ENCODE measurements around the gene MYLK3.

The MYLK3 gene

DNA sequence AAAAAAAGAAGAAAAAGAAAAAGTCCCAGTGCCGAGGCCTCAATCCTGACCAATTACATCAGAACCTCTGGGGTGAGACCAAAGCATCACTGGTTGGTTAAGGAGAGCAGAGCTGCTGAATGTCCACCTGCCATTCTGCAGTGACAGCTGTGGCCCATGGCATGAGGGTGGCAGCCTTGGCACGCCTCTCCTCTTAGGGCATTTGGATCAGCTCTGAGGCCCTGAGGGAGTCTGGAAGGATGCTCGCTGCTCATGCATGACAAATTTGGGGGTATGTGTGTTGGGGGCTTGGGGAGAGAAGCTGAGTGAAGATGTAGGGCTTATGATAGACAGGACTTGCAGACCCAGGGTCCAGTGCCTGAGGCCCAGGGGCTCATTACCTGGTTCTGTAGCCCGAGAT lies 26.3 kb downstream of the MYLK3 start:
- no peak for DNase-seq

DNA sequence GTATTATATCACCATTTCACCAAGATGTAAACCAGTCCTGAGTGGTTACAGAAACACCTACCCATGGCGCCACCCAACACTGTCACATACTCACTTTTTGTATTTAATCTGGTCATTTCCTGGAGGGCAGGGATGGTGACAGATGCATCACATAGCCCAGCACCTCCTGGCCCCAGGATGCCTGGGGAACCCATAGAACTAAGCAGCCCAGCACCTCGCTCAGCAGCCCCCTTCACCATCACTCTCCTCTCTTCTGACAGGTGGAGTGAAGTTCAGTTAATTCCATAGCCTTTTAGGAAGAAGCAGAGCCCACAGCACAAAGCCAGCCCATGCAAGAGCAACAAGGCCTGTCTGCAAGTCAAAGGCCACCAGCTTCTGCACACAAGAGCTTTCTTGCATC lies 27.5 kb downstream of the MYLK3 start:
- no peak for DNase-seq

DNA sequence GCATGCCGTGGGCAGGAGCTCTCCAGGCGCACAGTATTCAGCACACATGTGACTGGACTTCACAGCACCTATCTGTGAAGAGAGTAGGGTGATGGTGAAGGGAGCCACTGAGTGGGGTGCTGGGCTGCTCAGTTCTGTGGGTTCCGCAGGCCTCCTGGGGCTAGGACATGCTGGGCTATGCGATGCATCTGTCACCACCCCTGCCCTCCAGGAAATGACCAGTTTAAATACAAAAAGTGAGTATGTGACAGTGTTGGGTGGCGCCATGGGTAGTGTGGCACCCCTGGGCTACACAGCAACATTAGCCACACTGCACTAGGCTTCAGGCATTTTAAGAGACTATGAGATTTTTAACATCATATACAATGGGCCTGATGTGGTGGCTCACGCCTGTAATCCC lies 28.6 kb downstream of the MYLK3 start:
- no peak for DNase-seq

DNA sequence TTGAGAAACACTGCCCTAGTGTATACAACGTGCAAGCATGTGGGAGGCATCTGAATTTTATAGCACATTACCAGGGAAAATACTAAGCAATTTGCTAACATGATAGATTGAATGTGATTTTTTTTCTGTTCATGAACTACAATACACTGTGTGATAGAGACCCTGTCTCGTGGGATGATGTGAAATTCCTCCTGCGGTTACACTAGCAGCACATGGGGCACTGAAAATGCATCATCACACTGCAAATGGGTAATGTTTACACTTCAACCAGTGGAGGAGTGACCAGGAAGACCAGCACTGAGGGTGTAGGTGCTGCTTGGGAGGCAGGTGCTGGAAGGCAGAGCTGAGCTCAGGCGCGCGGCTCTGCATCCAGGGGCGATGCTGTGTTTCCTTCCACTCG lies 29.9 kb downstream of the MYLK3 start:
- DNase-seq, result no peak

DNA sequence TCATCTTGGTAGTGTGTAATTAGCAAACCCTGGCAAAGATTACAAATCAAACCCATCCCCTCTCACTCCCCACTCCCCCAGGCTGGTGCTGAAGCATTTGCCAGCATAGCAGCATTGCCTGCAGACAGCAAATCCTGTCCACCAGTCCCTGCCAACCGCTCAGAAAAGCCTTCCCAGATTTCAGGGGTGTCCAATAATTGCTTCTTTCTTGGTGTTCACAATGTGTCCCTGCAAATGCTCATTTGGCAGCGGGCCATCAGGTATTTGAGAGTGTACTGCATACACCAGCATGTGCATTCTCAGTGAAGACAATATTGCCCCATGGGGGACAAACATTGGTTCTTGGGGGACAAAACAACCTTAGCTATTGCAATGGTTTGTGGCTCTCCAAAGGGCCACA lies 30.5 kb downstream of the MYLK3 start:
- no peak for DNase-seq

DNA sequence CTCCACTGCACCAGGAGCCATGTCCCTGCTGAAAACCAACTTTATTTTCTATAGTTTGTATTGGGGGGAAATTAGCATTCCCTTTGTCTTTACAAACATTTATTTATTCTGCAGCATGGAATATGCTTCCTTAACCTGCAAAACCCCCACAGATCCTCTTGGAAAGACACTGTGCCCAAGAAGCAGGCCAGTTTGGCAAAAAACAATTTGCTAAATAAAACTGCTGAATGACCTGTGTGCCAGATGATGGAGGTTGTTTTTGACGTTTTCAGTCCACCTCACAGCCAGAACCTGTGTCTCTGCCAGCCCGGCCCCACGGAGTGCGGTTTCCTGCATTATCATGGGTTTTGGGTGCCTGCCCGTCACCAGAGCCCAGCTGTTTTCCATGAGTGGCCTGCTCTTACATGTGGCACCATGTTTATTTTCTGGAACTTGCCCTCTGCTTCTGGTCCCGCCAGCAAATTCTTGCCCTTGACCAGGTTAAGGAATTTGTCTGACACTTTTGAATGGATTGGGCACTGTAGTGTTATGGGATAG lies 32.3 kb downstream of the MYLK3 start:
- no peak for DNase-seq

DNA sequence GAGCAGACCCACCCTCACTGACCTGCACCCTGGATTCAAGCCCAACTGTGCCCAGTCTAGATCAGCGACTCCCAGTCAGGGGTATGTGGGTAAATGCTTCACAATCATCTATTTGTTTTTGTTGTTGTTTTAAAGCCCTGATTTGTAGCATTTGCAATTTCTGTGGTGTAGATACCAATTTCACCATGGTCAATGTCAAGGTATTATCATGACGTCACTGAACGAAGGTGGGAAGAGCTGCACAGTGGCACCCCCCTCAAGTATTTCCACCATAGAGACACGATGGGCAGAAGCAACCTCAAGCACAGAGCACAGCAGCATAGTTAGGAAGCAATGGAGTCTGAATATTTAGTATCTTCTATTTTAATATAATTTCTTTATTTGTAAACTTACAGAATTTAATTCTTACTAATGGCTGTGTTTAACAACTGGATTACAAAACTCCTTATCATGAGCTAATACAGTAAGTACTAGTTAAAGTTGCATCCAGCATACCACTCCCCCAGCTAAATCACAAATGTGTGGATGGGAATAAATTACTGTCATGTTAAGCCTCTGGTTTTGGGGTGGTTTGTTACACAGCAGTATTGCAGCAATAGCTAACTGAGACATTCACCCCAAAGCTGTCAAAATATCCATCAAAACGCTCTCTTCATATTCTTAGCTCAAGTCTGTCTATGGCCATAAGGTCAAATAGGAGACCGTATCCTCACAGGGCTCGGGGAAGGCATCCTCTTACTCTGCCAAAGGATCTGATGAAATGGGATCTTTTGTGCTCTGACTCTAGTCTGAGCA lies 33.1 kb downstream of the MYLK3 start:
- DNase-seq, result no peak

DNA sequence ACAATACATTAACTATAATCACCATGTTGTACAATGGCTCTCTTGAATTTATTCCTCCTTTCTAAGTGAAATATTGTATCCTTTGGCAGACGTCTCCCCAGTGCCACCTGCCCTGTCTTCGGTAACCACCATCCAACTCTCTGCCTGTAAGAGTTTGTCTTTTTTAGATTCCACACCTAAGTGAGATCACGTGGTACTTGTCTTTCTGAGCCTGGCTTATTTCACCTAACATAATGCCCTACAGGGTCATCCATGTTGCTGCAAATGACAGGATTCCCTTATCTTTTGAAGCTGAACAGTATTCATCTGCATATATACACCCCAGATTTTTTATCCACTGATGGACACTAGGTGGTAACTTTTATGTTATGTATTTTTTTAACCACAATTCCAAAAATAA lies 34.5 kb downstream of the MYLK3 start:
- DNase-seq, result no peak

DNA sequence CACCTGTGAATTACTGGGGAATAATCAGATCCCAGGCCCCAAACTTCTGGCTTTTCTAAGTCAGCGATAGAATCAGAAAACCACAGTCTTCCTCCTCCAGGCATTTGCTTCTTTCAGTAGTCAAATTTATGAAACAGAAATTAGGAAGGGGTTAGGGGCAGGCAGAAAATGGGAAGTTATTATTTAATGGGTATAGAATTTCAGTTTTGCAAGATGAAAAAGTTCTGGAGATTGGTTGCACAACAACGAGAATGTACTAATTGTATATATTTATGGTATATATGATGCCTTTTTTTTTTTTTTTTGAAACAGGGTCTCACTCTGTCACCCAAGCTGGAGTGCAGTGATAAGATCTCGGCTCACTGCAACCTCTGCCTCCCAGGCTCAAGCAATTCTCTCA lies 35.2 kb downstream of the MYLK3 start:
- peak; percentile 48 to 81 for DNase-seq

DNA sequence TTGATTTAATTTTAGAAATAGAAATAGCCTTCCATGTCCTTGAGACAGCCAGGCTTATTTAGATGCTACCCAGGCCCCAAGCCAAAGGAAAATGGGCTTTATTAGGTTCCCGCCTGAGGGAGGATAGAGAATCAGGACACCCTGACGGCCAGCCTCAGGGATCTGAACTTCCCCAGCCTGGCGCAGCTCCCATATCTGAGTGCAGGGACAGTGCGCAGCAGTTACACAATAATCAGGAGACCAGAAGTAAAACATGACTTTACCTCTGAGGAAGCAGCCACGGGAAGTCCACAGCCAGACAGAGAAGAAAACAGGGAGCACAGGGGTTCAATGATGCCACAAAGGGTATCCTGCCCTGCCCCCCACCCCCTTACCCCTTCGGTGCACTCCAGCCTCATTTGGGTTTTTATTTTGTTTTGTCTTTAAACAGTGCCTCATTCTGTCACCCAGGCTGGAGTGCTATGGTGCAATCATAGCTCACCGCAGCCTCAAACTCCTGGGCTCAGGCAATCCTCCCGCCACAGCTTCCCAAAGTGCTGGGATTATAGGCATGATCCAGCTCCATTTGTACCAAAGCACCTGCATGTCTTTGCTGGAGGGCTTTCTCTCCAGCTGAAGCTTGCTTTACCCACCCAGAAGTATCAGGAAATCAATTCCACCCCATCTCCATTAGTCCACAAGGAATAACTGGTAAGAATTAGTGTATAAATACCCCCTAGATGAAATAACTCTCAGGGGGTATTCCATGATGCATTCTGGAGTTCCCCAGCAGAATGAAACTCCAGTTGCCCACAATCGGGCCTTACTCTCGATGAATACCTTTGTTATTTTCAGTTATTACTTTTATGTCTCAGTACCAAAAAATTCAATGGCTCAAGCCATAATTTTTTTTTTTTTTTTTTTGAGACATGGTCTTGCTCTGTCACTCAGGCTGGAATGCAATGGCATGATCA lies 36.8 kb downstream of the MYLK3 start:
- DNase-seq, result peak in 1 of 2 experiments; percentile 16

DNA sequence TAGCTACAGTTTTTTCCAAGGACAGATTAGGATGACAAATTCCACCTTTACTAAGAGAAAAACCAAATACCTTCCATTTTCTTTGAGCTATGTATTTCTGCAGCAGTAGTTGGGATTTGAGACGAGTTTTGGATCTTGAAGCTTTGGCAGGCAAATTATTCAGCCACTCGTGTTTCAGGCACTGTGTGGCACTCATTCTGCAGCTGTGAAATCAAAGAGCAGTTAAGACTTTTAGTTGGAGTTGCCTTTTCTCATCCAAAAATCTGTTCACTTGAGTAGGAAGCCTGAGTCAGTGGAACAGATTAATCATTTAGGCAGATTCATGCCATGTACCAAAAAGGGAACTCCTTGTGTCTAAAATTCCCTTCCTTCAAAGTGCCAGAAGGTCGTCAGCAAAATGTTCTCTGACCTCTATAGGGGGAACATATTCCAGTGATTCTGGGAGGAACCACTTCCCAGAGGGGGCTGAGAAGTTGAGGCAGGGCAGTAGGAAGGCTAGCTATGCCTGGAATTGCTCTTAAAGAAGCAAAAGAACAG lies 38.6 kb downstream of the MYLK3 start:
- no peak for DNase-seq

DNA sequence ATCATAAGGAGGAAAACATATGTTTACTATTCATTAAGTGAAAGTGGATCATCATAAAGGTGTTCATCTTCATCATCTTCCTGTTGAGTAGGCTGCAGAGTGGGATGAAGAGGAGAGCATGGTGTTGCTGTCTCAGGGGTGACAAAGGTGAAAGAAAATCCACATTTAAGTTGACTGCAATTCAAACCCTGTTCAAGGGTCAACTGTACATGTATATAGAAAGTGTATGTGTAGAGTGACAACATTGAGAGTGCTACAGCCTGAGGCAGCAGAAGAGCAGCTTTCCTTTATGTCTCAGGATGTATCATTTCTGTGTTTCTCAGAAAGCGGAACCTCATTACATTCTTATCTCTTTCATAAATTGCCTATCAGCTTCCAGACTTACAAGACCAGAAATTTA lies 41.5 kb downstream of the MYLK3 start:
- no peak for DNase-seq

DNA sequence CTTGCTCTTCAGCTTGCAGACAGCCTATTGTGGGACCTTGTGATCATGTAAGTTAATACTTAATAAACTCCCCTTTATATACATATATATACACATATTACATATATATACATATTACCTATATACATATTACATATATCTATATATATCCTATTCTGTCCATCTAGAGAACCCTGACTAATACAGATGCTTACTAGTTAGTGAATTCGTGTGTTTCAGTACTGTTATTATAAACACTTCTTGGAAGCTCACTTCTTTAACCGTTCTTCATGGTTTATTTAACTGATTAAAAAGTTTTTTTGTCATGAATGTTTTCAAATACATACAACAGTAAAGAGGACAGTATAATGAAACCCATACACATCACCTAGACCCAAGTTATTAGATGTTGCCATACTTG lies 46.1 kb downstream of the MYLK3 start:
- no peak for DNase-seq

DNA sequence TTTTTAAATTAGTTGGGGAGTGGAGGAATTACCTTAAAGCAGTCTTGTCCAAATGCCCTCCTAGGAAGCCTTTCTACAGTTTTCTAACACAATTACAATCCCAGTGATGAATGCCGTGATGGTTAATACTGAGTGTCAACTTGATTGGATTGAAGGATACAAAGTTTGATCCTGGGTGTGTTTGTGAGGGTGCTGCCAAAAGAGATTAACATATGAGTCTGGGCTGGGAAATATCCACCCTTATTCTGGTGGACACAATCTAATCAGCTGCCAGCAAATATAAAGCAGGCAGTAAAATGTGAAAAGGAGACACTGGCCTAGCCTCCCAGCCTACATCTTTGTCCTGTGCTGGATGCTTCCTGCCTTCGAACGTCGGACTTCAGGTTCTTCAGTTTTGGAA lies 46.5 kb downstream of the MYLK3 start:
- DNase-seq, result no peak

DNA sequence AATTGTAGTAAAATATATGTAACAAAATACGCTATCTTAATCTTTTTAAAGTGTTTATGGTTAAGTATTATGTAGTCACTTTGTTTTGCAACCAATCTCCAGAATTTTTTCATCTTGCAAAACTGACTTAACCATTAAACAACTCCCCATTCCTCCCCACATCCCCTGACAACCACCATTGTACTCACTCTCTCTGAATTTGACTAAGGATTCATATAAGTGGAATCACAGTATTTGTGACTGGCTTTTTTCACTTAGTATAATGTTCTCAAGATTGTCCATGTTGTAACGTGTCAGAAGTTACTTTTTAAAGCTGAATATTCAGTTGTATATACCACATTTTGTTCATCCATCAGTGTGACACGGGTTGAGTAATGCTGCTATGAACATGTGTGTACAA lies 48.1 kb downstream of the MYLK3 start:
- no peak for DNase-seq

DNA sequence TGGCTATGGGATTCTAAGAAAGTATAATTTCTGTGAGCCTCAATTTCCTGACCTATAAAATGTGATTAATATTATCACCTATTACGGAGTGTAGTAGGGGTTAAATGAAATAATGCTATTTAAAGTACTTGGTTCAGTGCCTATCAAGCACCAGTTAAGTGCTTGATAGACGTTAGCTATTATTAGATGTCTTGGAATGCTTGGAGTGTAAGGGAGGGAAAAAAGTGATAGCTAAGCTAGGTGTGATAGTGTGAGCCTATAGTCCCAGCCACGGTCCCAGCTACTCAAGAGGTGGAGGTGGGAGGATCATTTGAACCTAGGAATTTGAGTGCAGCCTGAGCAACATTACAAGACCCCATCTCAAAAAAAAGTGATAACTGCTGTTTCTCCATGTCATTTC lies 51.2 kb downstream of the MYLK3 start:
- no peak for DNase-seq

DNA sequence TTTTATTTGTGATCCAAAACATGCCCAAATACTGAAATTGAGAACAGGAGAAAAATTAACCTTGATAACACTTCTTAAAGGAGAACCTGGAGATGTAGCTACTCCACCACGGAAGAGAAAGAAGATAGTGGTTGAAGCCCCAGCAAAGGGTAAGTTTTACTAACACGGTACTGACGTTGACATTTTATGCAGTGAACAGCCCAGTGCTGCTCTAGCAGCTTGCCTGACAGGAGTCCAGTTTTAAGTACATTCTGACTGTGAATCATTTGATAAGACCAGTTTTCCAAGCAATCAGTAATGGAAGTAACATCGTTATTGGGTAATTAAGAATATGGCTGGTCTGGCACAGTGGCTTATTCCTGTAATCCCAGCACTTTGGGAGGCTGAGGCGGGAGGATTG lies 52.2 kb downstream of the MYLK3 start:
- DNase-seq, result no peak

DNA sequence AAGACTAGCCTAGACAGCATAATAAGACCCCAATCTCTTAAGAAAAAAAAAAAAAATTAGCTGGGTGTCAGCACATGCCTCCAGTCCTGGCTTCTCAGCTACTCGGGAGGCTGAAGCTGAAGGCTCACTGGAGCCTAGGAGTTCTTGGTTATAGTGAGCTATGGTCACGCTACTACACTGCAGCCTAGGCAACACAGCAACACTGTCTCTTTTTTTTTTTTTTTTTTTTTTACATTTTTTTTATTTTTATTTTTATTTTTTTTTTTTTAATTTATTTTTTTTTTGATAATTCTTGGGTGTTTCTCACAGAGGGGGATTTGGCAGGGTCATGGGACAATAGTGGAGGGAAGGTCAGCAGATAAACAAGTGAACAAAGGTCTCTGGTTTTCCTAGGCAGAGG lies 54.5 kb downstream of the MYLK3 start:
- no peak for DNase-seq

DNA sequence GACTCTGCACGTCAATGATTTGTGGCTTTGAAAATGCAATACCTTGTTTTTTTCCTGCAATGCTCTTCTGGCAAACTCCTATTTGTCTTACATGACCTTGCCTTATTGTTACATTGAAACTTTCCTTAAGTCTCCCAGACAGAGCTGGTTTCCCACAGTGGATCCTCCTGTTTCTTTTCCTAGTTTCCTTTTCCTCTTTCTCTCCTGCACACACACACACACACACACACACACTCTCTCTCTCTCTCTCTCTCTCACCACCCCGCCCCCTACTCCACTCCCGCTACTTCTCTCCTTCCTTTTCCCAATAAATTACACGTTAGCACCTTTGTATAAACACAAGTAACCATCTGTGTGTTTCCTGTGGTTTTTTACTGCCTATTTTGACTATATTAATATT lies 56.4 kb downstream of the MYLK3 start:
- no peak for DNase-seq

DNA sequence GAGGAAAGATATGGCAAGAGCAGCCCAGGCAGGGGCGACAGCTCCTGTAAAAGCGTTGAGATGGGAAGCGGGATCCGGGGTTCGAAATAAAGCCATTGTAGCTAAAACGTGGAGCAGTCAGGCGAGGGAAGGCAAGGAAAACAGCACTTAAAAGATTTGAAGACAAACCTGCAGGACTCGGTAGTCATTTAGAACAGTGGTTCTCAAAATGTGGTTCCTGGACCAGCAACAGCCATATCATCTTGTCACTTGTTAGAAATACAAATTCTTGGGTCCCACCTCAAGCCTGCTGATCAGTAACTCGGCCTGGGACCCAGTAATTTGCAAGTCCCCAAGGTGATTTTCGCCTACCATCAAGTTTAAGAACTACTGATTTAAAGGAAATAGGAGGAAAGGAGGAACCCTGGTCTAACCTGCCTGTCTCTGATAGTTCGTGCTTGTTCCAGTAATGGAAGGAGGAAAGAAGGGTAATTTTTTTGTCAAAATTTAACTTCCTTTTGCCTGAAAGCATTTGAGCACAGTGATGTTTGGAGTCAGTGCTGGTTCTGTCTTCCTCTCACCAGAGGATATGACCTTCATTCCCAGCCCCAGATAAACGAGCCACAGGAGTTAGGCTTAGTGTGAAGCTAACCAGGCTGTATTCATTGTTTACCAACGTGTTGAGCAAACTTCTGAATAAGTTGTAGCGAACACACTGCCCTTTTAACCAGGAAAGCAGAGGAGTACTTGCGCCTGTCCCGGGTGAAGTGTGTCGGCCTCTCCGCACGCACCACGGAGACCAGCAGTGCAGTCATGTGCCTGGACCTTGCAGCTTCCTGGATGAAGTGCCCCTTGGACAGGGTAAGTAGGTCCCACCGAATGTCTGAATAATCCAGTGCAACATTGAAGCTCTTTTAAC lies 57.6 kb downstream of the MYLK3 start:
- DNase-seq, result no peak

DNA sequence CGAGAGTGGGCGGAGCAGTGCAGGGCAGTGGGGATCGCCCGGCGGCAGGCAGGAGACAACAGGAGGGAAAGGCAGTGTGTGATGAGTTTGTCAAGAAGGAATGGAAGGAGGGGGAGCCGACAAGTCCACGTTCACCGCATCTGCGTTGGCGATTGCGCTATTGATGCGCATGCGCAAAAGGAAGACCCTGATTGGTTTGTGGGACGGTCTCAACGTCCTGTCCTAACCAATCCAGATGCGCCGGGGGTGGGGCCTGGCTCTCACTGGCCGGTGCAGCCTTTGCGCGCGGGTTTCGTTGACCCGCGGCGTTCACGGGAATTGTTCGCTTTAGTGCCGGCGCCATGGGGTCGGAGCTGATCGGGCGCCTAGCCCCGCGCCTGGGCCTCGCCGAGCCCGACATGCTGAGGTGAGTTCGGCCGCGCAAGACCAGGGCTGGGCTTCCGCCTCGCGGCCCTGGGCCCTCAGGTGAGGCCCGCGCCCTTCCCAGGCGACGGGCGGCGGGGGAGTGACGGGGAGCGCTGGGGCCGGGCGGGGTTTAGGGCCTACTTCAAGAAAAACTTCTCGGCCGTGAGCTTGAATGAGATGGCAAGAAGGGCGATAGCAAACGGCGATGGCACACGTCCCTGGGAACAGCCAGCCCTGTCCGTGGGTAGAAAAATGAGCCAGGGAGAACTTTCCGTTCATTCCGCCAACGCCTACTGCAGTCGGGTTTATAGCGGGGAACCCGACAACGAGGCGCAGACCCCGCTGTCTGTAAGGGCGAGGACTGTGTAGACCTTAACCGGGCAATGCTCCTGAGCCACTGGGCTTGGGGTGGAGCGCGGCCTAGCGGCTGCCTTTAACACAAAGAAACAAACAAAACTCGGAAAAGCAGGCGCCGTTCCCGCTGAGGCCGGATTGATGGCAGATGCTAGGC lies 58.5 kb downstream of the MYLK3 start, which contains the start of gene ORC6:
Gene ORC6, plus strand, starts transcription at position 295 of the 916 bp plus-strand sequence. Its CDS starts 47 bp downstream, at position 342.
- DNase-seq, result peak; percentile 93 to 96

Measured in AML-193 (cell line).